ENCODE data around the gene KRT77.

DNA sequence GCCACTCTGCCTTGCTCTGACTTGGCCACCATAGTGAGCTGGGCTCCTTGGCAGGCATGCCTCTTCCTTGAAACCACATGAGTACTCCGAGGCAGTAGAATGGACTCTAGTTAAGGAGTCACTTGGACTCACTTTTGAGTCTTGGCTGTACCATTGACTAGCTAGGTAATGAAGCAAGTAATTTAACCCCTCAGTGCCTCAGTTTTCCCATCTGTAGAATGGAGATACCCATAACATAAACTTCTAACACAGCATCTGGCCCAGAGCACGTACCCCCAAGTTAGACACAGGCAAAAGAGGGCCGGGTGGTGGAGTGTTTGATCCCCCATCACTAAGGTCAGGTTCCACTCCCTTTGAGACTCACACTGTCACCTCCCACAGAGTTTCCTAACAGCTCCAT is 8.3 kb downstream of the KRT77 start:
- no peak for TF ChIP-seq POLR2AphosphoS5 (IDR thresholded peaks at IDR 0.05; ENCODE audit: low read depth, low read length)
- TF ChIP-seq TAF1 (IDR thresholded peaks at IDR 0.05; ENCODE audit: borderline replicate concordance, insufficient read depth, low read length): no peak
- no peak for TF ChIP-seq FOXP2 (optimal IDR thresholded peaks at IDR 0.05; ENCODE audit: borderline replicate concordance, extremely low read depth, extremely low read length, insufficient read depth)
